Activated CD8-positive, alpha-beta memory T cell treated with anti-CD3 and anti-CD28 coated beads, Interleukin-2, amount 50 U/mL, for 1 hour (primary cell): ENCODE data around the gene BTF3.
"Not testable (repeated sequence)": the region's sequence is repeated elsewhere in the genome, so short reads cannot be mapped to it uniquely, and the experiment has no call there.

Source experiments
- DNase-seq: peaks from one replicate; pipeline ENCODE4 v3.0.0-alpha.2; 2020; ENCODE audit errors: extremely low read depth

The BTF3 gene

GRCh38 chr5:73498057-73498992 is at the start of gene BTF3:
TSS of gene BTF3 (plus strand) at chr5:73498442. CDS start at chr5:73498668, 226 bp downstream.
- peak; percentile 86 for DNase-seq

DNA sequence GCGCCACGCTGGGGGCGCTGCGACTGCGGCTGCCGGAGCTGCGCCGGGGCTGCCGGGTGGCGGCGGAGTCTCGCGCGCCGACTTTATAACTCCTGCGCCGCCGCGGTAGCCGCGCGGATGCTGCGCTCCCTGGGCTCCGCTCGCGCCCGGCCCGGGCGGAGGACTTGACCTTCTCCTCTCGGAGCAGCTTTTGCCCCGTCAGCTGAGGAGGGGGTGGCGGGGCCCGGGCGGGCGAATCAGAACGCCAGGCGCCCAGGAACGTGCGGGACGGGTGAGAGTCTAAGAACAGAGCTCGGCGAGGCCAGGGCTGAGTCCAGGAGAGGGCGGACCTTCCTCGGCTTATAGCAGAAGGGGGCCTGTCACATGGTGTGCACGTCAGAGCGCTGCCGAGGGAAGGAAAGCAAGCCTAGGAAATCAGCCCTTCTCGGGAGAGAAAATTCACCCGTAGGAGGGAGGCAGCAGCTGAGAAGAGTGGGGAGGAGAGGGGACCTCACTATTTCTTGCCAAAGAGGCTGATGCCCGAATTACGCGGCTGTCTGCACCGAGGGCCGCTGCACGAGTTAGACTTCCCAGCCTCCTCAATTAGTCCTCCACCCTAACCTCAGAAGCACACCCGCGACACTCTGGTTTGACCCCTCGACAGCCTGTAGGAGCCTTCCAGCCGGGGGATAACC is 49.6 kb upstream of the BTF3 start, which contains the start of gene FOXD1:
FOXD1 (minus strand) TSS at position 315 of the 674 bp plus-strand sequence. CDS start 415 bp downstream, outside the sequence.
- DNase-seq: no peak

GRCh38 chr5:73450137-73450536 is 48.1 kb upstream of the BTF3 start:
- DNase-seq: no peak

DNA sequence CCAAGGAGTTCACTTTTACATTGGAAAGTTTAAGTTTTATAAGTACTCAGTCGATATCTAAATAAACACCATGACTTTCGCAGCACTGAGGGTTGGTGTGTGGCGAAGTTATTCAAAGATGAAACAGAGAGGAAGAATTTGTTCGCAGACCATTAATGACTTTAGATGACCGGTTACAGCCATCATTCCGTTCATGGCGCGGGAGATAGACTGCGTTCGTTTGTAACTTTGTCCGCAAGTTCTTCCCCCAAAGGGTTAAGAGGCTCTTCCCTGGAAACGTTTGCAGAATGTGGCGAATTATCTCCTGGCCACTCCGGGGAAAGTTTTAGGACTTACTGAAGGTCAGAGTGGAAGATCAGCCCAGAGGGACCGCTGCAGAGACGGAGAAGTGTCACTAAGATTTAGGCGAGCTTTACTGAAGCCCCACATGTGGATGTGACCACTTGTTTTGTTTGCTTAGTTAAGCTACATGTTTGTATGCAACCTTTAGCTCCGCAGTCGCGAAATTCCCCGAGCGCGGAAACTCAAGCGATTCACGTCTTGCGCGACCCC is 47.5 kb upstream of the BTF3 start:
- DNase-seq: no peak

DNA sequence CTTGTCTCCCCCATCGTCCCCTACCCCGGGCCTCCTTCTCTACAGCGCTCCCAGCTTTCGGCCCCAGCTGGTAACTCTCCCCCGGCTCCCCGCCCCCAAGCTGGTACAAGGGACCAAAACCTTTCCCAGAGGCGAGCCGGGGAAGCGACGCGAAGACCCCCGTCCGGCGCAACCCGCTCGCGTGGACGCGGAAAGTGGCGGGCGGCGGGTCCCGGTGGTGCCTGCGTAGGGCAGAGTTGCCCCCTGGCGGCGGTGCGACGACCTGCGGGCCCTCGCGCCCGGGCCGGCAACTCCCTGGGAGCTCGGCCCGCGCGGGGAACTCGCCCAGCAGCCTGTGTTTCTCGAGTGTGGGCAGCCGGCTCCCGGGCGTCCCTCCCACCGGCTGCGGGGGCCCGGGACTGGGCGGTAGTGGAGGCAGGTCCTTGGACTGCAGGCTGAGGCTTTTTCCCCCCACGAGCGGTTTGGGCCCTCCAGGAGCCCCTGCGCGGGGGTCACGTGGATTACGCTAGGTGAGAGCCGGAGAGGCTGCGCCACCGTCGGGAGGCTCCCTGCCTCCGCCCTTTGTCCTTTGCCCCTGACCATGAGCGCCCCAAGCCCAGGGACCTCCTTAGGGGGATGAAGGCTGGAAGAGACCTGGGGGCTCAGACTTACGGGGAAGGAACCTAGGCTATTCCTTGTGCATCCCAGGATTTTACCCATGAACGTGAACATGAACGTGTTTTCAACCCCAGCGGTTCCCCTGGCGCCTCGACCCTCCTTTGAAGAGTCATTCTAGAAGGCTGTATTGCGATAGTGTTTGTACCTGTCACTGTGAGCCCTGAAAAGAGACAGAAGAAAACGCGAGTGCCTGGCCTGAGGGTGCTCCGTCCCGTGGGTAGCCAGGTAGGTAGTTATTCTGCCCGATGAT is 46.8 kb upstream of the BTF3 start:
- DNase-seq: no peak

GRCh38 chr5:73452215-73452614 is 46.0 kb upstream of the BTF3 start:
- no peak for DNase-seq

DNA sequence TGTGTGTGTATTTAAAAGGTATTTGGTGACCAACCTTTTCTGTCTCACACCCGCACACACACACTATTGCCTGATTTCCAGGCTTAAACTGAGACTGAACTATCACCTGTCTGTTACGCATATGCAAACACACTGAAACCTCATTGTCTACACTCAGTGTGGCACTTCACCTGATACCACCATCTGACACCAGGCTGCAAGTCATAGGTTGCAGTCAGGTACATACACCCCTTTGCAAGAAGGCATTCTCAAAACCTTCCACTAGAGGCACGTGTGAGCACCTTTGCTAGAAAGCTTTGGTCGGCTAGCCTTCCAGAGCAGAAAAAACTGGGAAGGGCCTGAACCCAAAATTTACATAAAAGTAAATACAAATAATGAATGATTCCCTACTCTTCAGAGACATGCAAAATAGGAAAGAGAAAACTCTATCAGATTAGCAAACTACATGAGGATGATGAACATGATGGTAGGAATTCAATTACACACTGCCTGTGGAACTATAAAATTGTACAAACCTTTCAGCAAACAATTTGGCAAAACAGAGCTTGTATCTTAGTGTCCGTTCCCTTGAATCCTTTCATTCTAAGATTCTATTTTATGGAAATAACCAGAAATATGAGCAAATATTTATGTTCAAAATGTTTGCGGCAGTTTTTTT is 43.7 kb upstream of the BTF3 start:
- DNase-seq: no peak

DNA sequence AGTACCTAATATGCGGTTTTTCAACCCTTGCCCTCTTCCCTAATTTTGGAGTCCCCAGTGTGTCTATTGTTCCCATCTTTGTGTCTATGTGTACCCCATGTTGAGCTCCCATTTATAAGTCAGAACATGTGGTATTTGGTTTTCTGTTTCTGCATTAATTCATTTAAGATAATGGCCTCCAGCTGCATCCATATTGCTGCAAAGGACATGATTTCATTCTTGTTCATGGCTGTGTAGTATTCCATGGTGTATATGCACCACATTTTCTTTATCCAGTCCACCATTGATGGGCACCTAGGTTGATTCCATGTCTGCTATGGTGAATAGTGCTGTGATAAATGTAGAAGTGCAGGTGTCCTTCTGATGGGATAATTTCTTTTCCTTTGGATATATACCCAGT is 41.8 kb upstream of the BTF3 start:
- not testable (repeated sequence) for DNase-seq

DNA sequence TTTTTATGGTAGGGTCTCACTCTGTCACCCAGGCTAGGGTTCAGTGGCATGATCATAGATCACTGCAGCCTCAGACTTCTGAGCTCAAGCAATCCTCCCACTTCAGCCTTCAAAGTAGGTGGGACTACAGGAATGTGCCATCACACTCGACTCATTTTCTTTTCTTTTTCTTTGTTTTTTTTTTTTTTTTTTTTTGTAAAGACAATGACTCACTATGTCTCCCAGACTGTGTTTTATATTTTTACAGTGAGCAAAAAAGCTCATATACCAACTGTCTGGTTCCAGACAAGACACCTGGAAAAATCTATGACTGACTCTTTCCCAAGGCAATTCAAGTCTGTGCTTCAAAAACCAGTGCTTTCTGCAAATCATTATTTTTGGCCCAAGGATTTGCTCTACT is 38.9 kb upstream of the BTF3 start:
- DNase-seq: no peak

- no peak for DNase-seq
These were observed 38.1 kb upstream of the BTF3 start for GRCh38 chr5:73460133-73460532.

DNA sequence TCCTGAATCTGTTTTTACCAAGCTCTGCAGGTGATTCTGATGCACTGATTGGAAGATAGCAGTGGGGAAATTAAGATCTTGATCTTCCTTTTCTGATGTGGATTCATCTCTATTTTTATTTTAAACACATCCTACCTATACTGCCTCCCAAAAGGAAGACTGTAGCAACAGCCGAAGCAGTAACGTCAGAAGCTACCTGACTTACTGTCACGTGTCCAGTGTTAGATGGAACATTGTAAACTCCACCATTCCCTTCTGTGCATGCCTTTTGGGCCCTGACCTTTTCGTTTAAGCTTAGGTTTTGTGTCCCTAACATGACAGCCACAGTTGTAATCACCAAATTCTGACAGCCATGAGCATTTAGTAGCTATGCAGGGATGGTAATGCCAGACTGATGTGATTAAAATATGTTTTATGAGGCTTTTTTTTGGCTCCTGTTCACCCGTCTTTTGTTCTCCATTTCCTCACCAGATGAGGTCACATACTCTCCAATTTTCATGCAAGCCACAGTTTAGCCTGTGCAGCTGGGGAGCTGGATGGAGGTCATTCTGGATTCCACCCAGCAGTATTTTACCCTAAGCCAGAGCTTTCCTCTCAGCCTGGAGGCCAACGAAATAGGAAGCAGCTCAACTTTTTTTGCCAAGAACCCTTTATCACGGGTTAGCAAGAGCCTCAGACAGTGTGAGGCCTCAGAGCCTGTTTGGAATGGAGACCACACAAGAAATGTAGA is 34.1 kb upstream of the BTF3 start:
- no peak for DNase-seq

GRCh38 chr5:73468638-73469037 is 29.6 kb upstream of the BTF3 start:
- DNase-seq: not testable (repeated sequence)

- no peak for DNase-seq
These were observed 28.4 kb upstream of the BTF3 start for GRCh38 chr5:73469878-73470277.

DNA sequence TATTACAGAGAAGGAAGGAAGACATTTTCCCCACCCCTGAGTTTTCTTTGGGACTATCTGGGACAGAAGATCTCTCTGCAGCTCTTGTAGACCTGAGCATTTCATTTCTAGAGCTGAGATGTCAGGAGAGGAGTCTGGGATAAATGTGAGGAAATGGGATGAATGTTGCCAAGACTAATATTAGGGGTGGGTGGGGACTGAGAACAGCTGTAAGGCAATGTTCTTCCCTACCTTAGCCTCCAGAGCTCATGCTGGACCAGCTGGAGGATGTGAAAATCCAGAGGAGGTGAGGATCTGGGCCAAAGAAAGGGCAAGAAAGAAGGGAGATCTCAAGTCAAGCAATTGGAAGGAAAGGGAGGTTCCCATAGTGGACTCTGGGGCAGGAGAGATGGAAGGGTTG is 26.6 kb upstream of the BTF3 start:
- no peak for DNase-seq

GRCh38 chr5:73472116-73472515 is 26.1 kb upstream of the BTF3 start:
- DNase-seq: no peak

DNA sequence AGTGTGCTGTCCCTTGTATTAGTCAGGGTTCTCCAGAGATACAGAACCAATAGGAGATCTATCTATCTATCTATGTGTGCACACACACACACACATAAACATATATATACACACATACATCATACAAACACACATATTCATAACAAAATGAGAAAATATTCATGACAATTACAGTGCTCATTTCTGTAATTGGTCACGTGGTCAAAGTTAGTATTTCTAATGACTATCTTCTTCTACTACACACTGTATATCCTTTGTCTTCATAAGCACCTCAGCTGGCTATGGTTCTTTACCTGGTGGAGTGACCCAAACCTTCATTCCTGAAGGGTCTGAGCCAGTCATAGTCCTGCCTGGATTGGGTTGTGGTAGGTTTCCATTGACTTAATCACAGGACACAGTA is 17.7 kb upstream of the BTF3 start:
- DNase-seq: no peak

- no peak for DNase-seq
These were observed 15.7 kb upstream of the BTF3 start for GRCh38 chr5:73482383-73483136.

GRCh38 chr5:73483676-73484075 is 14.6 kb upstream of the BTF3 start:
- no peak for DNase-seq

DNA sequence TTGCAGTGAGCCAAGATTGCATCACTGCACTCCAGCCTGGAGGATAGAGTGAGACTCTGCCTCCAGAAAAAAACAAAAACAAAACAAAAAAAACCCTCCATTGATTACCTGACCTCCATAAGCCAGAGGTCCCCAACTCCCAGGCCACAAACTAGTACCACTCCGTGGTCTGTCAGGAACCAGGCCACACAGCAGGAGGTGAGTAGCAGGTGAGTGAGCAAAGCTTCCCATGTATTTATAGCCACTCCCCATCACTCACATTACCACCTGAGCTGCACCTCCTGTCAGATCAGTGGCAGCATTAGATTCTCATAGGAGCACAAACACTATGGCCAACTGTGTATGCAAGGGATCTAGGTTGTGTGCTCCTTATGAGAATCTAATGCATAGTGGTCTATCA is 13.7 kb upstream of the BTF3 start:
- no peak for DNase-seq

- DNase-seq: no peak
These were observed 12.5 kb upstream of the BTF3 start for GRCh38 chr5:73485715-73486114.
